Stimulated activated CD4-positive, alpha-beta T cell treated with anti-CD3 and anti-CD28 coated beads, Interleukin-4, amount 100 ng/mL, for 48 hours (primary cell): Measurements from ENCODE around the gene CYP1B1.
"Not testable (repeated sequence)": the region's sequence is repeated elsewhere in the genome, so short reads cannot be mapped to it uniquely, and the experiment has no call there.

ENCODE experiments used
- DNase-seq, 2 donors: peaks; one replicate each; pipeline ENCODE4 v3.0.0-alpha.2; 2020; ENCODE audit warnings: low read depth in 2 of 2

CYP1B1 gene

GRCh38 chr2:38075507-38076151 lies at the start of gene CYP1B1:
TSS of gene CYP1B1 (minus strand) at chr2:38076151. CDS start at chr2:38075388, 763 bp downstream.
- DNase-seq: no peak

- DNase-seq: no peak
Observed at GRCh38 chr2:38125007-38125406, 49.1 kb upstream of the CYP1B1 start.

GRCh38 chr2:38123911-38124310 lies 48.0 kb upstream of the CYP1B1 start:
- no peak for DNase-seq

- DNase-seq: no peak
Observed at GRCh38 chr2:38122344-38122743, 46.4 kb upstream of the CYP1B1 start.

GRCh38 chr2:38121481-38121880 lies 45.5 kb upstream of the CYP1B1 start:
- DNase-seq: no peak

GRCh38 chr2:38120829-38121228 lies 44.9 kb upstream of the CYP1B1 start:
- no peak for DNase-seq

- no peak for DNase-seq
Observed at GRCh38 chr2:38120264-38120592, 44.3 kb upstream of the CYP1B1 start.

- no peak for DNase-seq
Observed at GRCh38 chr2:38116762-38117161, 40.8 kb upstream of the CYP1B1 start.

GRCh38 chr2:38115216-38116032 lies 39.5 kb upstream of the CYP1B1 start:
- peak; percentile 69 to 79 for DNase-seq

- no peak for DNase-seq
Observed at GRCh38 chr2:38113981-38114708, 38.2 kb upstream of the CYP1B1 start.

- no peak for DNase-seq
Observed at GRCh38 chr2:38113051-38113450, 37.1 kb upstream of the CYP1B1 start.

GRCh38 chr2:38111350-38111749 lies 35.4 kb upstream of the CYP1B1 start:
- not testable (repeated sequence) for DNase-seq

- no peak for DNase-seq
Observed at GRCh38 chr2:38109732-38110181, 33.8 kb upstream of the CYP1B1 start.

GRCh38 chr2:38108907-38109731 lies 33.2 kb upstream of the CYP1B1 start:
- no peak for DNase-seq

- no peak for DNase-seq
Observed at GRCh38 chr2:38107738-38108410, 31.9 kb upstream of the CYP1B1 start.

GRCh38 chr2:38106405-38107094 lies 30.6 kb upstream of the CYP1B1 start:
- DNase-seq: no peak

- DNase-seq: no peak
Observed at GRCh38 chr2:38105922-38106321, 30.0 kb upstream of the CYP1B1 start.

- no peak for DNase-seq
Observed at GRCh38 chr2:38104598-38104997, 28.6 kb upstream of the CYP1B1 start.

GRCh38 chr2:38100328-38100727 lies 24.4 kb upstream of the CYP1B1 start:
- no peak for DNase-seq
